Gastroesophageal sphincter (tissue), 4 donors: ENCODE data around the gene TBC1D20. TPM values are rescaled to one million over a fixed set of nuclear protein-coding genes. Genes with fewer than 3 reads are reported as not detected.

Source experiments
- ATAC-seq: fragments of 150-250 bp; one replicate; pipeline ENCODE4 v1.9.1; 2016; ENCODE audit warnings: mild to moderate bottlenecking, moderate library complexity
- H3K27ac ChIP-seq, 4 donors: fragments of 200-600 bp; sonication (generic) in 3 of 4; 1 replicate in 3 of 4; 2 replicates in 1 of 4; pipeline ENCODE4 v1.5.1; 2016 to 2019
- H3K27me3 ChIP-seq: fragments of 200-600 bp; sonication (generic); one replicate; pipeline ENCODE4 v1.5.1; 2019
- H3K36me3 ChIP-seq, 2 donors: fragments of 200-600 bp; sonication (generic); one replicate each; pipeline ENCODE4 v1.5.1; 2019; ENCODE audit warnings: control low read depth in 1 of 2
- H3K4me1 ChIP-seq, 3 donors: fragments of 200-600 bp; sonication (generic); 1 replicate in 2 of 3; 2 replicates in 1 of 3; pipeline ENCODE4 v1.5.1; 2016 to 2019; ENCODE audit warnings: control low read depth in 2 of 3
- H3K4me3 ChIP-seq, 2 donors: fragments of 200-600 bp; sonication (generic); one replicate each; pipeline ENCODE4 v1.5.1; 2019; ENCODE audit warnings: mild to moderate bottlenecking in 1 of 2, moderate library complexity in 1 of 2
- H3K9me3 ChIP-seq, 3 donors: fragments of 200-600 bp; sonication (generic); one replicate each; pipeline ENCODE4 v1.5.1; 2017 to 2019; ENCODE audit warnings: control low read depth in 2 of 3
- EP300 ChIP-seq: sonication (generic); formaldehyde crosslinking; IDR thresholded peaks from one replicate; pipeline ENCODE4 v1.6.1; 2017; ENCODE audit warnings: antibody characterized with exemption, mild to moderate bottlenecking
- POLR2A ChIP-seq, 2 donors: fragments of 450-650 bp; IDR thresholded peaks; one replicate each; pipeline ENCODE4 v1.6.1; 2017; ENCODE audit warnings: antibody characterized with exemption in 2 of 2, mild to moderate bottlenecking in 2 of 2, moderate library complexity in 1 of 2
- POLR2AphosphoS5 ChIP-seq: sonication (generic); formaldehyde crosslinking; IDR thresholded peaks from one replicate; pipeline ENCODE4 v1.6.1; 2017; ENCODE audit warnings: antibody characterized with exemption
- WGBS, 2 donors: methylation state at CpG; one replicate each; pipeline ENCODE4 v1.1.5; 2018; ENCODE audit warnings: low coverage in 1 of 2; 5-methylcytosine and 5-hydroxymethylcytosine counted together
- total RNA-seq, 4 donors: library from RNA; depleted of rRNA; stranded (reverse); fragments of >200 nt; gene quantifications; one replicate each; pipeline ENCODE4 v1.1.0, GENCODE V29; 2016
- TF ChIP-seq, protein P1 (sequence below), 4 experiments: fragments of 200-600 bp in 2 of 4; fragments of 450-650 bp in 2 of 4; sonication (generic) in 1 of 4; IDR thresholded peaks; one replicate each; pipeline ENCODE4 v1.5.1; 2017 to 2019; ENCODE audit warnings: antibody characterized with exemption in 4 of 4, mild to moderate bottlenecking in 2 of 4, moderate library complexity in 2 of 4

Gene TBC1D20
- total RNA-seq, 4 donors from 2014 or later: 39.6 to 51.2 (median 39.9) TPM

GRCh38 chr20:444117-444516 is 18.2 kb downstream of the TBC1D20 start:
- Histone ChIP-seq H3K9me3 (no peaks in the 10 kb centered on the region), H3K36me3 (peaks cover 0 to 86% of the 10 kb centered on the region in 2 donors), H3K27me3 (no peaks in the 10 kb centered on the region), H3K4me1 (peaks cover 0 to 24% (median 3%) of the 10 kb centered on the region in 3 donors), H3K4me3 (no peak overlapping the region), H3K27ac (no peak overlapping the region)
- ATAC-seq: no peak
- WGBS, 2 donors: 54 to 60% methylated on average over 2 to 3 of the region's 3 CpGs
- no peak for TF ChIP-seq POLR2AphosphoS5
- no peak for TF ChIP-seq POLR2A (IDR thresholded peaks at IDR 0.05)
- TF ChIP-seq, protein P1, sequence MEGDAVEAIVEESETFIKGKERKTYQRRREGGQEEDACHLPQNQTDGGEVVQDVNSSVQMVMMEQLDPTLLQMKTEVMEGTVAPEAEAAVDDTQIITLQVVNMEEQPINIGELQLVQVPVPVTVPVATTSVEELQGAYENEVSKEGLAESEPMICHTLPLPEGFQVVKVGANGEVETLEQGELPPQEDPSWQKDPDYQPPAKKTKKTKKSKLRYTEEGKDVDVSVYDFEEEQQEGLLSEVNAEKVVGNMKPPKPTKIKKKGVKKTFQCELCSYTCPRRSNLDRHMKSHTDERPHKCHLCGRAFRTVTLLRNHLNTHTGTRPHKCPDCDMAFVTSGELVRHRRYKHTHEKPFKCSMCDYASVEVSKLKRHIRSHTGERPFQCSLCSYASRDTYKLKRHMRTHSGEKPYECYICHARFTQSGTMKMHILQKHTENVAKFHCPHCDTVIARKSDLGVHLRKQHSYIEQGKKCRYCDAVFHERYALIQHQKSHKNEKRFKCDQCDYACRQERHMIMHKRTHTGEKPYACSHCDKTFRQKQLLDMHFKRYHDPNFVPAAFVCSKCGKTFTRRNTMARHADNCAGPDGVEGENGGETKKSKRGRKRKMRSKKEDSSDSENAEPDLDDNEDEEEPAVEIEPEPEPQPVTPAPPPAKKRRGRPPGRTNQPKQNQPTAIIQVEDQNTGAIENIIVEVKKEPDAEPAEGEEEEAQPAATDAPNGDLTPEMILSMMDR (IDR thresholded peaks at IDR 0.05): no peak
- TF ChIP-seq EP300: no peak

DNA sequence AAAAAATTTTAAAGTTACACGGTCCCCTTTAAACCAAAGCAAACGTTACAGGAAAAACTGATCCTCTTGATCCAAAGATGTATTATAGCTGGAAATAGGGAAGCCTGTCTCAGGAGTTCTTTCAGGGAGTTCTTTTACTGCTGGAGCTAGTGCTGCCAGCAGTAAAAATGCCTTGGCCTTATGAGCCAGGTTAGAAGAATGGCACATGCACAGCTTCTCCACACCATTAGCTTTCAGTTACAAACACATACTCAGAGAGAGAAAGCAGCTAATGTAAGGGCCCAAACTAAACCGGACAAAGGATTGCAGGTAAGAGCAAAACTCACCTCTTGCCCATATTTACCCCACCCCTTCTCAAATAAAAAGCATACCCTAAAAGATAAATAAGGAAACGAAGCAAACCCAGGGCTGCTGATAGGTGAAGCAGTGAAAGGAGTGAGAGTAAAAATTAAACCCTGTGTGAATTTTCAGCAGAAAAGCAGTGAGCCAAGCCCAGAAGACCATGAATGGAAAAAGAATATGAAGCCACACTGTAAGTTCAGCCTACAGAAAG is 19.0 kb downstream of the TBC1D20 start:
- 75 to 85% methylated on average over 4 of the region's 4 CpGs for WGBS, 2 donors

GRCh38 chr20:440636-441035 is 21.7 kb downstream of the TBC1D20 start:
- Histone ChIP-seq H3K9me3 (no peaks in the 10 kb centered on the region), H3K36me3 (peaks cover 0 to 100% of the 10 kb centered on the region in 2 donors), H3K4me1 (peaks cover 0 to 30% (median under 1%) of the 10 kb centered on the region in 3 donors), H3K27ac (no peak overlapping the region), H3K27me3 (no peaks in the 10 kb centered on the region), H3K4me3 (no peak overlapping the region)
- ATAC-seq: no peak
- TF ChIP-seq POLR2AphosphoS5: no peak
- TF ChIP-seq EP300: no peak
- no peak for TF ChIP-seq POLR2A (IDR thresholded peaks at IDR 0.05)
- TF ChIP-seq, protein P1 (IDR thresholded peaks at IDR 0.05): no peak
- 76% methylated on average over 6 of the region's 13 CpGs; no CpG with 5 or more reads in 1 of the 2 donors for WGBS, 2 donors

More for the DNA sequence above, 19.0 kb downstream of the TBC1D20 start:
- Histone ChIP-seq H3K4me3 (no peak overlapping the region), H3K4me1 (peaks cover 0 to 32% (median 3%) of the 10 kb centered on the region in 3 donors), H3K27me3 (no peaks in the 10 kb centered on the region), H3K36me3 (peaks cover 0 to 94% of the 10 kb centered on the region in 2 donors), H3K27ac (no peak overlapping the region), H3K9me3 (no peaks in the 10 kb centered on the region)
- TF ChIP-seq POLR2A (IDR thresholded peaks at IDR 0.05): no peak
- no peak for TF ChIP-seq EP300
- ATAC-seq: no peak

- Histone ChIP-seq H3K4me3 (no peak overlapping the region), H3K27ac (no peak overlapping the region), H3K27me3 (no peaks in the 10 kb centered on the region), H3K36me3 (peaks cover 0 to 100% of the 10 kb centered on the region in 2 donors), H3K4me1 (peaks cover 0 to 25% (median 0%) of the 10 kb centered on the region in 3 donors), H3K9me3 (no peaks in the 10 kb centered on the region)
- ATAC-seq: no peak
- WGBS, 2 donors: 90 to 97% methylated on average over 5 to 7 of the region's 7 CpGs
- TF ChIP-seq EP300 (no peak), POLR2AphosphoS5 (no peak), POLR2A (IDR thresholded peaks at IDR 0.05) (no peak)
- TF ChIP-seq, protein P1 (IDR thresholded peaks at IDR 0.05): no peak
Measured at GRCh38 chr20:440148-440547, 22.2 kb downstream of the TBC1D20 start.

GRCh38 chr20:438571-439469 is 23.5 kb downstream of the TBC1D20 start:
- Histone ChIP-seq H3K4me3 (no peak overlapping the region), H3K9me3 (no peaks in the 10 kb centered on the region), H3K4me1 (peaks cover 0 to 12% (median 0%) of the 10 kb centered on the region in 3 donors), H3K27ac (no peak overlapping the region), H3K36me3 (peaks cover 0 to 100% of the 10 kb centered on the region in 2 donors), H3K27me3 (no peaks in the 10 kb centered on the region)
- TF ChIP-seq, protein P1 (IDR thresholded peaks at IDR 0.05): no peak
- 56 to 67% methylated on average over 3 to 7 of the region's 18 CpGs for WGBS, 2 donors
- peak; percentile 7 for ATAC-seq
